Stimulated activated CD4-positive, alpha-beta T cell treated with anti-CD3 and anti-CD28 coated beads, Interleukin-1b, Interleukin-23, amount 100 ng/mL, for 4 hours (primary cell): ENCODE results near the gene SORCS2.
"Not testable (repeated sequence)": the region's sequence is repeated elsewhere in the genome, so short reads cannot be mapped to it uniquely, and the experiment has no call there.

ENCODE experiments used
- DNase-seq, 2 donors: peaks; one replicate each; pipeline ENCODE4 v3.0.0-alpha.2; 2020; ENCODE audit warnings: low read depth in 2 of 2

The SORCS2 gene

GRCh38 chr4:7444314-7444713, 252.0 kb downstream of the SORCS2 start:
- no peak for DNase-seq

DNA sequence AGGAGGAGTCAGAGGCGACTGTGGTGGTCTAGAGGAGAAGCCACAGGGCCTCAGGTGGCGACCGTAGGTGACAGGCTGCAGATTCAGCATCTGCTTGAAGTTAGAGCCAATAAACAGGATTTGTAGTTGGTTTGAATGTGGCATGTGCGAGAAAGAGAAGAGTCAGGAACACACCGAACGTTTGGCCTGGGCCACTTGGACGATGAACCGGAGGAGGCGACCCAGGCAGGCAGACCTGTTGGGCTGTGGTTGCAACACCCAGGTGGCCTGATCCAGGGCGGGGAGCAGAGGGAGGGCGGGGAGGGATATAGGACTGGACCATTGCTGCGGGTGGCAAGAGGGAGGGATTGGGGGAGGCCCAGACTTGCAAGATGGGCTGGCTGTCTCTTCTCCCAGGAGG, 252.4 kb downstream of the SORCS2 start:
- no peak for DNase-seq

DNA sequence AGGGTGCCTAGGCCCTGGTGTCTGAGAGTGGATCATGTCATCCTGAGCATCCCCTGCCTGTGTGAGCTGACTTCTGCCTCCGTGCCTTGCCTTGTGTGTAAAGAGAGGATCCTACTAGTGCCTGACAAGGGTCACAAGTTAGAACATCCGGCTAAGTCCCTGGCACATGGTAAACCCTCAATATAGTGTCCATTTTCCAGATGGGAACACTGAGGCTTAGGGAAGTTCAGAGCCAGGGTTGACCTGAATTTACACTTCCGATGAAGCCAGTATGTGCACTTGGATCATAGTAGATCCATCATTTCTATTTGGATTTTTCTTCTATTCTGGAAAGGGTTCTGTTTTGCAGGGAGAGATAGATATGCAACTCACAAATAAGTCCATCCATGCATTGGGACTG, 254.9 kb downstream of the SORCS2 start:
- no peak for DNase-seq

DNA sequence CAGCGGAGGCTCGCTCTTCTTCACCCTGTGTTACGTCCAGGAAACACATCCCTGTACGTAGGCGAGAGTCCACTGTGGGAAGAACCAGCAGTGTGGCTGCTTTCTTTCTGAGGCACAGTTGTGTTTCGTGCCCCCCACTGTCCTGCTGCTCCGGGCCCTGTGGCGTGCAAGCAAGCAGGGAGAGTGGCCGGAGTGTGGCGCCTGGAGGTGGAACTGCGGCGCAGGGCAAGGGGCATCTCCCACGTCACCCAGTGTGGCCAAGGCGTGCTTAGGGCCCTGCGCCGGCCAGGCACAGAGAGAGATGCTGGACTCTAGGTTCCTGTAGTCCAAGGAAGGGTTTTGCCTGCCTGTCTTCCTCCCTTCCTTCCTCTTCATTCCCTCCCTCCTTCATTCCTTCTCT, 255.7 kb downstream of the SORCS2 start:
- no peak for DNase-seq

DNA sequence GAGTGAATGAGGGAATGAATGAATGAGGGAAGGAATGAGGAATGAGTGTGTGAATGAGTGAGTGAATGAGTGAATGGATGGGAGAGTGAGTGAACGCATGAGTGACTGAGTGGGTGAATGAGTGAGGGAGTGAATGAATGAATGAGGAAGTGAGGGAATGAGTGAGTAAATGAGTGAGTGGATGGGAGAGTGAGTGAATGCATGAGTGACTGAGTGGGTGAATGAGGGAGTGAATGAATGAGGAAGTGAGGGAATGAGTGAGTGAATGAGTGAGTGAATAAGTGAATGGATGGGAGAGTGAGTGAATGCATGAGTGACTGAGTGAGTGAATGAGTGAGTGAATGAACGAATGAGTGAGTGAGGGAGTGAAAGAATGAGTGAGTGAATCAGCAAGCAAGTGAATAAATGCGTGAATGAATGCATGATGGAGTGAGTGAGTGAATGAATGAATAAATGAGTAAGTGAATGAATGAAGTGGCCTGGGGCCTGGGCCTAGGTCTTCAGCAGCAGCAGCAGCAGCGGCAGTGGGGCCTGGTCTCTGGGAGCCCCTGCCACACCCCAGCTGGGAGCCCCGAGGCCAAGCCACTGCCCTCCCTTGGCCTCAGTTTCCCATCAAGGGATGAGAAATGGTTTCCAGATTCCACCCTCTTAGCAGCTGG, 258.6 kb downstream of the SORCS2 start:
- no peak for DNase-seq

DNA sequence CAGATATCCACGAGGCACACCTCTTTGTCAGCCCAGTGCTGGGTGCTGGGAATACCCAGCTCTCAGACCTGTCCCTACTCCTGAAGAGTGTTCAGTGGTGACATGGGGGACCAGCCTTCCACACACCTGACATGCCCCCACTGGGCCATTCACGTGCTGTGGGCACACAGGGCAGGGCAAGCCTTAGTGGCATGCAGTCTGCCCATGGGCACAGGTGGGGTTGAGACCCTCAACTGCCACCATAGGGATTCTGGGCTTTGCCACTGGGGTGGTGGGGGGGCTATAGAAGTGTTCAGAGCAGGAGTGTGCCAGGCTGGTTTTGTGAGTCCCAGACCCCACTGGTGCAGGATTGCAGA, 259.1 kb downstream of the SORCS2 start:
- no peak for DNase-seq

DNA sequence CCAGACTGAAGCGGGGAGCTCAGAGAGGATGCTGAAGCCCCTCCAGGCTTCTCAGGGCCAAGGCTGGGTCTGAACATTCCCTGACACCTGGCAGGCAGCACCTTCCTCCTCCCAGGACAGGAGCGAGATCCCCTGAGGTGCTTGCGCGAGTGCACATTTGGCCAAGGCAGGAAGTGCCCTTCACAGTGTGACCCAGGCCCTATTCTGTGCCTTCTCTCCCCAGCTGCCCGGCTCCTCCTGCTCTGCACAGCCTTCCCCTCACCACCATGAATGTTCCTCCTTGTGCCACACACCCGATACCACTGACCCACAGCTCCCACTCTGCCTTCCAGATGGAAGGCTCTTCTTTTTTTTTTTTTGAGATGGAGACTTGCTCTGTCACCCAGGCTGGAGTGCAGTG, 259.5 kb downstream of the SORCS2 start:
- DNase-seq, result no peak

DNA sequence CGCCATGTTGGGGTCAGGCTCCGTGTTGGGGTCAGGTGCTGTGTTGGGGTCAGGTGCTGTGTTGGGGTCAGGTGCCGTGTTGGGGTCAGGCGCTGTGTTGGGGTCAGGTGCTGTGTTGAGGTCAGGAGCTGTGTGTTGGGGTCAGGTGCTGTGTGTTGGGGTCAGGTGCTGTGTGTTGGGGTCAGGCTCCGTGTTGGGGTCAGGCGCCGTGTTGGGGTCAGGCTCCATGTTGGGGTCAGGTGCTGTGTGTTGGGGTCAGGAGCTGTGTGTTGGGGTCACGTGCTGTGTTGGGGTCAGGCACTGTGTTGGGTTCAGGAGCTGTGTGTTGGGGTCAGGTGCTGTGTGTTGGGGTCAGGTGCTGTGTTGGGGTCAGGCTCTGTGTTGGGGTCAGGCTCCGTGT, 260.5 kb downstream of the SORCS2 start:
- not testable (repeated sequence) for DNase-seq

- no peak for DNase-seq
Measured at GRCh38 chr4:7457201-7458065, 265.1 kb downstream of the SORCS2 start.

DNA sequence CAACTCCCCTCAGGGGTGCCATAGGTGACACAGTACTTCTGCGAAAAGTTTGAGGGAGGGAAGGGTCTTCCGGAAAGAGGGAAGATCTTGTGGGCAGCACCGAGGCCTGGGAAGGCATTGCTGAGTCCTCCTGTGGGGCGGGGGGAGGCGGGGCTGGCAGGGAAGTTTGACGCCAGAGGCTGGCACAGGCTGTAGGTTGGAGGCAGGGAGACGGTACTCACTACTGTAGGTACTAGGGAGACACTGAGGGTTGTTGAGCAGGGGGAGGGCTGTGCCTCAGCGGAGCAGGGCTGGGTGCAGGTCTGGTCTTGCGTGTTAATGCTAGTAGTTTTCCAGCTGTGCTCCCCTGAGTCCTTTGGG, 265.7 kb downstream of the SORCS2 start:
- DNase-seq, result no peak

DNA sequence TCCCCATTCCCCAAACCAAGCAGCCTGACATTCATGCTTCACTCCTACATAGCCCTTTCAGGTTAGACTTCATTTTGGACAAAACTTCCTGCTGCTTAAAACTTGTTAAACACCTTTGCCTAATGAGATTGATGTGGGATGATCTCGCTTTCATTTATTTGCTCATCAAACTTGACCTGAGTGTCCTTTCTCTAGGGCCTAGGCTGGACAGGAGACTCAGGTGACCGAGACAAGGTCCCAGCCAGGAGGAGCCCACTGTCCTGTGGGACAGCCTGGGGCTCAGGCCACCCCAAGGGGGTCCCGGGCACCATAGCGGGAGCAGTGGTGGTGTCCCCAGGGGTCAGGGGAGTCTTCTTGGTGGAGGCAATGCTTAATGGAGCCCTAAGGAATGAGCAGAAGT, 266.1 kb downstream of the SORCS2 start:
- DNase-seq, result no peak

DNA sequence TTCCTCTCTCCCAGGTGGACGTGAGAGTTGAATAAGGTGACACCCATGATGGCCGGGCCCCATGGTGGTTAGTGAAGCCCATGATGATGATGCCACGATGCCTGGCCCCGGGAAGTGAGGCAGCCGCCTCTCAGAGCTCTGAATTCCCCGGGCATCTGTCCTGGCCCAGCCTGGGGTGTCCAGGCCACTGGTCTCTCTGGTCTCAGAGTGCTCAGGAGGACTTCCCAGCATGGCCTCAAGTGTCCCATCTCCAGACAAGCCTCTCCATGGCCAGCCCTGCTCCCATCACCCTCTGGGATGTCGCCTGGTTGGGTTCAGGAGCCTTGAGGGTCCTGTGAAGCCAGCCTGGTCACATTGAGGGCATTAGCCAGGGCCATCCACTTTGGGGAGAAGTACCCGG, 267.1 kb downstream of the SORCS2 start:
- no peak for DNase-seq

GRCh38 chr4:7460566-7460965, 268.2 kb downstream of the SORCS2 start:
- DNase-seq, result no peak

GRCh38 chr4:7461230-7461629, 268.9 kb downstream of the SORCS2 start:
- DNase-seq, result no peak

- DNase-seq, result no peak
Measured at GRCh38 chr4:7462509-7462971, 270.2 kb downstream of the SORCS2 start.

DNA sequence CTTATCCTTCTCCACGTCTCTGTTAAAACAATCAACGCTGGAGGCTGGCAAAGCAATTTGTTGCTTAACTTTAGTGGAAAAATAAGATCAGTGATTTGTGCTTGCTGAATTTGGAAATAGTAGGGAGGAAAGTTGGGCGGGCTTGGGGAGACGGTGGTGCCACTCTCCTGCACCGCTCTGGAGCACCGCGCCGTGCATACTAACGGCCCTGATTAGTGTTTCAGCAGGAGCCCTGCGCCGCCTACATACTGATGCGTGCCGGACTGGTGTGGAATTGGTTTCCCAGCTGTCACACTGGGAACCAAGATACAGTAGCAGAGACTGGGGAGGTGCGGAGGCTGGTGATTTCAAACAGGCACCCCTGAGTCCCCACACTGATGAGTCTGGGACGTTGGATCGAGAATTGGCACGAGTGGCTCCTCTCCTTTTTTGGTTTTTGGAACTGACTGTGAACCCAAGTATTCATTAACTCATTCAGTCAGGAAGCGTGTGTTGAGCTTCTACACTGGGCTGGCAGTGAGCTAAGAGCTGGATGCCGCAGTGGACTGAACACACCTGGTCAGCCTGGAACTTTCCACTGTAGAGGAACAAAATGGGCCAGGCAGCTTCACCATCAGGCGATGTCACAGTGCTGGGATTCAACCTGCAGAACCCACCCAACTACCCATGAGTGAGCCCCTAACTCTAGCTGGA, 271.4 kb downstream of the SORCS2 start:
- no peak for DNase-seq

GRCh38 chr4:7464259-7464655, 271.9 kb downstream of the SORCS2 start:
- DNase-seq, result no peak

DNA sequence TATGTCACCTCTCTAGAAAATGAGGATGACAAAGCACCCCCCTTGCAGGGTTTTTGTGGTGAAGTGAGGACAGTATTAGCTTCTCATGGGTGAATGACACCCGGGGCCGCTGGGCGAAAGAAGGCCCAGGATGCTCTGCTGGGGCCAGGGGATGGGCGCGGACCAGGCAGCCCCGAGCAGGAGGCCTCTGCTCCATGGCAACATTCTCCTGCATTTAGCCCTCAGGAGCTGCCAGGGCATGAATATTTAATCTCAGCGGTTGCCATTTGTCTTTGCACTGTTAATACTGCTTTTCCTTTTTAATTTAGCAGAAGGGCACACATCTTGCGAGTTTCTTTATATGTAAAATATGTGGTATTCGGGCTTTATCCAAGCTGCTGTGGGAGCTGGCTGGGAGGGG, 272.7 kb downstream of the SORCS2 start:
- DNase-seq, result no peak

GRCh38 chr4:7466215-7466614, 273.9 kb downstream of the SORCS2 start:
- no peak for DNase-seq

- DNase-seq, result no peak
Measured at GRCh38 chr4:7466904-7467303, 274.6 kb downstream of the SORCS2 start.

DNA sequence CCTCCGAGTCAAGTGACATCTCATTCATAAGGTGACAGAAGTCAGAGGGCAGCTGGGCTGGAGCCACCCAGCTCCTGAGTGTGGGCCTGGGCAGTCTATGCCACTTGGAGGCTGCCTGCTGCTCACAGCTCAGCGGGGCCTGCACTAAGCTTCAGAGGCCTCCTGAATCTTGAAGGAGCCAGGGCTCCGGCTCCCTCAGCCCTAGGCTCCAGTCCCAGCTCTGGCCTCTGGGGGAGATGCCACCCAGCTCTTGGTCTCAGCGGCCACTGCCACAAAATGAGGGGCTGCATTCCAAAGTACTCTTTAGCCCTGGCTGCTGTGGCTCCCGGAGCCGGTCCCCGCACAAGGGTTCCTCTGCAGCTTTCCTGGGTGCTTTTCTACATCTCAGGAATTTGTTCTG, 275.1 kb downstream of the SORCS2 start:
- DNase-seq, result no peak

- no peak for DNase-seq
Measured at GRCh38 chr4:7469023-7469422, 276.7 kb downstream of the SORCS2 start.

- DNase-seq, result no peak
Measured at GRCh38 chr4:7470111-7470510, 277.8 kb downstream of the SORCS2 start.
